A673 (cell line): ENCODE data around the gene BCKDHA. TPM values are rescaled to one million over a fixed set of nuclear protein-coding genes. Genes with fewer than 3 reads are reported as not detected.

Experiments
- BruUV-seq: library from RNA; stranded (reverse); fragments of 400-500 nt; replicated peaks from 2 replicates; lab custom pipeline; 2021; lab: Mats Ljungman, UMichigan
- CTCF ChIA-PET: fragments of 300-600 bp; sonication (Branson Sonifier 250); formaldehyde crosslinking; loops from one replicate; lab custom pipeline; 2022; ENCODE audit warnings: antibody characterized with exemption; lab: Charles Lee
- POLR2A ChIA-PET: fragments of 300-600 bp; sonication (Branson Sonifier 250); formaldehyde crosslinking; loops from one replicate; lab custom pipeline; 2022; ENCODE audit warnings: antibody characterized with exemption; ENCODE audit not compliant: low non-redundant PET; lab: Charles Lee
- DNase-seq: peaks from one replicate; pipeline ENCODE4 v3.0.0-alpha.2; 2015; ENCODE audit warnings: low spot score
- H3K27ac ChIP-seq: fragments of 200-600 bp; sonication (generic); 2 replicates; pipeline ENCODE4 v1.5.1; 2016; ENCODE audit warnings: mixed run types, low read depth, mild to moderate bottlenecking, mixed read lengths, antibody characterized with exemption, low read length; ENCODE audit not compliant: poor library complexity, severe bottlenecking
- H3K27me3 ChIP-seq: fragments of 200-600 bp; sonication (generic); replicated peaks from 2 replicates; pipeline ENCODE4 v1.6.1; 2017; ENCODE audit warnings: mixed run types, low read depth, mild to moderate bottlenecking, mixed read lengths, antibody characterized with exemption, low read length; ENCODE audit not compliant: insufficient read depth, poor library complexity
- H3K36me3 ChIP-seq: fragments of 200-600 bp; sonication (generic); 2 replicates; pipeline ENCODE4 v1.6.1; 2016; ENCODE audit warnings: mixed run types, mild to moderate bottlenecking, mixed read lengths, antibody characterized with exemption, low read length; ENCODE audit not compliant: insufficient read depth, poor library complexity, severe bottlenecking
- H3K4me1 ChIP-seq: fragments of 200-600 bp; sonication (generic); 2 replicates; pipeline ENCODE4 v1.6.1; 2017; ENCODE audit warnings: mixed run types, mild to moderate bottlenecking, mixed read lengths, antibody characterized with exemption, low read length; ENCODE audit not compliant: insufficient read depth, poor library complexity, severe bottlenecking
- H3K4me3 ChIP-seq: fragments of 200-600 bp; sonication (generic); 2 replicates; pipeline ENCODE4 v1.5.1; 2016; ENCODE audit warnings: low read depth, mixed run types, mild to moderate bottlenecking, mixed read lengths, low read length; ENCODE audit not compliant: poor library complexity, severe bottlenecking
- H3K9me3 ChIP-seq: fragments of 200-600 bp; sonication (generic); 2 replicates; pipeline ENCODE4 v1.6.1; 2016; ENCODE audit warnings: mixed run types, low read depth, mild to moderate bottlenecking, mixed read lengths, antibody characterized with exemption, low read length; ENCODE audit not compliant: poor library complexity, severe bottlenecking
- EZH2 ChIP-seq: fragments of 200-600 bp; sonication (generic); IDR thresholded peaks from 2 replicates; pipeline ENCODE4 v1.6.1; 2017; ENCODE audit warnings: borderline replicate concordance, low read depth, mild to moderate bottlenecking, mixed read lengths, antibody characterized with exemption, low read length; ENCODE audit not compliant: poor library complexity, severe bottlenecking
- intact Hi-C: fragments of 100-400 bp; cut with micrococcal nuclease; formaldehyde crosslinking; loops from one replicate; pipeline ENCODE4 v1.10.0; 2022; ENCODE audit not compliant: unreplicated experiment
- total RNA-seq: library from RNA; stranded (reverse); gene quantifications from 2 replicates; pipeline ENCODE4 v1.2.3, GENCODE V29; 2021
- TF ChIP-seq, protein P1 (sequence below): fragments of 300-800, 200-600 bp; sonication (generic); conservative IDR thresholded peaks from 2 replicates; pipeline ENCODE4 v1.5.1; 2017; ENCODE audit warnings: low read depth, mild to moderate bottlenecking, antibody characterized with exemption, low read length, moderate library complexity, mixed read lengths

The BCKDHA gene
- total RNA-seq, 1 experiment from 2014 or later, result 14.7 TPM

DNA sequence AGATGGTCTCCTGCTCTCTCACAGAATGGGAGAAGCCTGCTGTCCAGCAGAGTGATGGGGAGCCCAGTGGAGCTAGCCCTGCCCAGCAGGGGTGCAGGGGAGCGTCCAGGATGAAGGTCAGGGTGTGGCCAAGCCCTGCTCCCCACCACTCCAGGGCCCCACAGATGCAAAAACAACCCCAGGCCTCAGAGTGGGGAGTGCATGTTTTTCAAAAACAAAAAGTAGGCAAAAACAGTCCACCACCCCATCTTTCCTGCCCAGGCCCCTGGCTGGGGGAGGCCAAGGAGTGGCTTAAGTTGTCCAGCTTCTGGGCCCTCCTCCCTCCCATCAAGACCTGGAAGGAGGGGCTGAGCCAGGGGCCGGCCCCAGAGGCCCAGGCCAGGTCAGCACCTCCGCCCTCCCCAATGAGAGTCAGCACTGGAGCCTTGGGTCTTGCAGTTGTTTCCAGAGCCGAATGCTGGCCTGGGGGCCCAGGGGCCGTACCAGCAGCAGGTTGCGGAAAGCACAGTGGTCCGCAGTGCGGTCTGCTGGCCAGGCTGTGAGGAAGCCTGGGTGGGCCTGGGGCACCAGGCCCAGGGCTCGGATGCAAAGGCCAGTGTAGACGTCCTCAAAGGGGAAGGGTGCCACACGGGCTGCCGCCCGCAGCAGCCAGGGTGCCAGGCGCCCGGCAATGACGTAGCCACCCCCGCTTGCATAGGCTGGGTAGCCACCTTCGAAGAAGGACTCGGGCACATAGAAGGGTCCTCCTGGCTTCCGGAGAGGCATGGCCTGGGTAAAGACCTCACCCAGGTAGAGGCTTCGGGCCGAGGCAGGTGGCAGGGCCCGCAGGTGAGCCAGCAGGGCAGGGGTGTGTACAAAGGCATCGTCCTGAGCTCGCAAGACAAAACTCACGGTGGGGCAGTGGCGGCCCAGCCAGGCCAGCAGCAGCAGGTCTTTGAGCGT is 27.8 kb downstream of the BCKDHA start:
- no peak for DNase-seq
- CTCF ChIA-PET, result no interaction called here
- Histone ChIP-seq H3K36me3 (peaks cover 12% of the 10 kb centered on the region), H3K27ac (no peak overlapping the region), H3K4me3 (no peak overlapping the region), H3K27me3 (no peaks in the 10 kb centered on the region), H3K9me3 (no peaks in the 10 kb centered on the region), H3K4me1 (peaks cover 25% of the 10 kb centered on the region)
- POLR2A ChIA-PET, result no interaction called here
- intact Hi-C loops, result no loop called here
- TF ChIP-seq, protein P1, sequence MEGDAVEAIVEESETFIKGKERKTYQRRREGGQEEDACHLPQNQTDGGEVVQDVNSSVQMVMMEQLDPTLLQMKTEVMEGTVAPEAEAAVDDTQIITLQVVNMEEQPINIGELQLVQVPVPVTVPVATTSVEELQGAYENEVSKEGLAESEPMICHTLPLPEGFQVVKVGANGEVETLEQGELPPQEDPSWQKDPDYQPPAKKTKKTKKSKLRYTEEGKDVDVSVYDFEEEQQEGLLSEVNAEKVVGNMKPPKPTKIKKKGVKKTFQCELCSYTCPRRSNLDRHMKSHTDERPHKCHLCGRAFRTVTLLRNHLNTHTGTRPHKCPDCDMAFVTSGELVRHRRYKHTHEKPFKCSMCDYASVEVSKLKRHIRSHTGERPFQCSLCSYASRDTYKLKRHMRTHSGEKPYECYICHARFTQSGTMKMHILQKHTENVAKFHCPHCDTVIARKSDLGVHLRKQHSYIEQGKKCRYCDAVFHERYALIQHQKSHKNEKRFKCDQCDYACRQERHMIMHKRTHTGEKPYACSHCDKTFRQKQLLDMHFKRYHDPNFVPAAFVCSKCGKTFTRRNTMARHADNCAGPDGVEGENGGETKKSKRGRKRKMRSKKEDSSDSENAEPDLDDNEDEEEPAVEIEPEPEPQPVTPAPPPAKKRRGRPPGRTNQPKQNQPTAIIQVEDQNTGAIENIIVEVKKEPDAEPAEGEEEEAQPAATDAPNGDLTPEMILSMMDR, result no peak
- no peak for TF ChIP-seq EZH2
- no TSS peak for BruUV-seq

DNA sequence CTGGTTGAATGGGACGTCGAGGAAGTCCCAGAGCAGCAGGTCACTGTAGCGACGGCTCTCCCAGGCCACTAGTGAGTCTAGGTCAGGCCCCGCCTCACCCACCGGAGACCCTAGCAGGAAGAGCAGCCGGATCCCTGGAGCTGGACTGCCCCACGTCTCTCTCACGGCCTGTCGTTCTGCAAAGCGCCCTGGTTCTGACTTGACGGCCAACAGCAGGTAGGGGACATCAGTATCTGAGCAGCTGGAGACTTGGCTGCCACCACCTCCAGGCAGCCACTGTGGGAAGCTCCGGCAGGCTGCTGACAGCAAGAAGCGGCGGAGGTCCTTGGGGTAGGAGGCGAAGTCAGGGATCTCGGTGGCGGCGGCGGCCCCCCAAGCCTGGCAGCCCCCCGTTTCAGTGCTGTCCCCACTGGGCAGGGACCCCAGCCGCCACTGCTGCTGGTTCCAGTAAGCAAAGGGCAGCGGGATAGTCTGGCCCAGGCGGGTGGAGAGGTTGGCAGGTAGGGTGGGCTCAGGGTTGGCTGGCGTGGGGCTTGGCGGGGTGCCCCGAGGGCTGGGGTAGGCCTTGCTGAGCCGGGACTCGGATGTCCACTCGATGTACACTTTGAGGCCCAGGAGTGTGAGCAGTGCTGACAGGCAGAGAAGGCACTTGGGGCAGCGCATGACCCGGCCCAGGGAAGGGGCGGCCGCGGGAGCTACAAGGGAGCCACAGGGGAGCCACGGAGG is 28.7 kb downstream of the BCKDHA start:
- Histone ChIP-seq H3K27me3 (no peaks in the 10 kb centered on the region), H3K27ac (peak overlapping the region; percentile 70), H3K4me3 (no peak overlapping the region), H3K9me3 (no peaks in the 10 kb centered on the region), H3K4me1 (peaks cover 25% of the 10 kb centered on the region), H3K36me3 (peaks cover 12% of the 10 kb centered on the region)
- CTCF ChIA-PET, result interaction anchor here (0.5 kb wide), 1 partner anchor 9 kb away, joined by 5 read pairs; no protein-coding TSS in a partner anchor
- intact Hi-C loops, result no loop called here
- BruUV-seq, result no TSS peak
- no peak for DNase-seq
- no peak for TF ChIP-seq EZH2
- TF ChIP-seq, protein P1, result no peak
- POLR2A ChIA-PET, result interaction anchor here (0.6 kb wide), 1 partner anchor 436 kb away, joined by 4 read pairs; no protein-coding TSS in a partner anchor

DNA sequence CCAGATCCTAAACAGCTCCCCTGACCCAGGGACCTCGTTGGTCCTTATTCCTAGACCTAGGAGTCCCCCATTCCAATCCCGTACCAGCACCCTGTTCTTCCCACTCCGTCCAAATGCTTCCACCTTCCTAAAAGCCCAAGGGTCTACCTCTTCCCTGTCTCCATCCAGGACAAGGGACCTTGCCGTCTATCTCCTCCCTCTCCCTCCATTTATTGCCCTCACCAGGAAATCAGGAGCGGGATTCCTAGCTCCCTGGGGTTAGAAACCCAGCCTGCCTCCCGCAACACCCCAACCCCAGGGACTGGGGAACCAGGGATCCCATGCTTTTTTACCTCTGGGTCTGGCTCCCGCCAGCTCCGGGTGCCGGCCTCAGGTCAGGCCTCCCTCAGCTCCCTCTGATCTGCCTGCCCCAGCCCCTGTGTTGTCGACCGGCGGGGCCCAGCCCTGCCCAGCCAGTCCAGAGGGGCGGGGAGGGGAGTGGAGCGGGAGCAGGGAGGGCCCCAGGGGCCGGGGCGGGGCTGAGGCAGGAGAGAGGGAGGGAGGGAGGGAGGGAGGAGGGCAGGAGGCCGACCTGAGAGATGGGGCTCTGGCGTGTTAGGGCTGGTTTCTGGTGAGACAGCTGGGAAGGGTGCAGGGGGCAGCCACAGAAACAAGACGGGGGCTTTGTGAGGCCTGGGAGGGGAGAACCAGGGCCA is 29.5 kb downstream of the BCKDHA start, which contains the start of gene B3GNT8:
Gene B3GNT8 (minus strand): TSS at position 423 of the 695 bp plus-strand sequence. CDS start 596 bp downstream, outside the sequence.
- H3K27ac ChIP-seq, result peak within 1 kb of the TSS; percentile 70
- POLR2A ChIA-PET, result interaction anchor here (0.6 kb wide), 1 partner anchor 436 kb away, joined by 4 read pairs; no protein-coding TSS in a partner anchor

More for the DNA sequence above, 29.5 kb downstream of the BCKDHA start, which contains the start of gene B3GNT8:
- Histone ChIP-seq H3K9me3 (no peaks in the 10 kb centered on the region), H3K36me3 (peaks cover 18% of the 10 kb centered on the region), H3K27me3 (no peaks in the 10 kb centered on the region), H3K4me3 (no peak within 1 kb of the TSS), H3K4me1 (peaks cover 25% of the 10 kb centered on the region)
- TF ChIP-seq EZH2, result no peak
- TF ChIP-seq, protein P1, result no peak
- intact Hi-C loops, result no loop called here
- CTCF ChIA-PET, result interaction anchor here (0.5 kb wide), 2 partner anchors 9 to 143 kb away, joined by 3 to 5 read pairs; no protein-coding TSS in a partner anchor
- peak; percentile 32 for DNase-seq
- no TSS peak for BruUV-seq
